H1 (cell line): ENCODE data around the gene TOR4A. TPM values are rescaled to one million over a fixed set of nuclear protein-coding genes. Genes with fewer than 3 reads are reported as not detected.

Experiments
- CTCF ChIA-PET: fragments of 300-600 bp; sonication (Branson Sonifier 250); formaldehyde crosslinking; loops from one replicate; lab custom pipeline; 2021; ENCODE audit not compliant: partially characterized antibody; lab: Charles Lee
- POLR2A ChIA-PET: fragments of 300-600 bp; sonication (Branson Sonifier 250); formaldehyde crosslinking; loops from one replicate; lab custom pipeline; 2021; ENCODE audit warnings: inconsistent platforms; ENCODE audit not compliant: partially characterized antibody; lab: Charles Lee
- DNase-seq, 2 experiments: peaks; one replicate each; pipeline versions ENCODE4 v3.0.0 to v3.0.0-alpha.2; 2010 to 2022; ENCODE audit warnings: low spot score in 2 of 2, low read depth in 1 of 2, mixed read lengths in 1 of 2
- FAIRE-seq: peaks from 2 replicates; lab custom pipeline; 2011; peaks lifted over from hg19 to GRCh38; lab: Jason Lieb, UNC
- H2AFZ ChIP-seq: 2 replicates; pipeline ENCODE4 v1.8.1; 2012; ENCODE audit warnings: low read length, inconsistent platforms
- H2AK5ac ChIP-seq: 2 replicates; pipeline ENCODE4 v1.6.1; 2013; ENCODE audit warnings: low read depth, low read length
- H2BK120ac ChIP-seq: replicated peaks from 2 replicates; pipeline ENCODE3; 2013; ENCODE audit warnings: low read depth, low read length, inconsistent platforms
- H2BK12ac ChIP-seq: 2 replicates; pipeline ENCODE4 v1.6.1; 2013; ENCODE audit warnings: low read depth, low read length
- H2BK15ac ChIP-seq: 2 replicates; pipeline ENCODE4 v1.6.1; 2013; ENCODE audit warnings: low read length
- H2BK20ac ChIP-seq: 2 replicates; pipeline ENCODE4 v1.6.1; 2013; ENCODE audit warnings: low read length
- H2BK5ac ChIP-seq: 2 replicates; pipeline ENCODE4 v1.6.1; 2013; ENCODE audit warnings: low read depth, low read length
- H3K14ac ChIP-seq: 2 replicates; pipeline ENCODE4 v1.6.1; 2013; ENCODE audit warnings: inconsistent platforms; ENCODE audit not compliant: insufficient read length
- H3K18ac ChIP-seq: 2 replicates; pipeline ENCODE4 v1.6.1; 2013; ENCODE audit warnings: low read length; ENCODE audit errors: extremely low read depth
- H3K23ac ChIP-seq: 2 replicates; pipeline ENCODE4 v1.6.1; 2013; ENCODE audit warnings: inconsistent platforms; ENCODE audit not compliant: insufficient read length
- H3K23me2 ChIP-seq: 2 replicates; pipeline ENCODE4 v1.6.1; 2013; ENCODE audit warnings: low read depth, low read length
- H3K27ac ChIP-seq: 2 replicates; pipeline ENCODE4 v1.6.1; 2011; ENCODE audit warnings: low read depth, low read length, inconsistent platforms
- H3K27me3 ChIP-seq, 4 experiments: replicated peaks in 1 of 4; 1 replicate in 1 of 4; 2 replicates in 3 of 4; pipeline versions ENCODE4 v1.6.1 to v1.8.1; 2011 to 2013; ENCODE audit warnings: low read length in 3 of 4, mild to moderate bottlenecking in 3 of 4, inconsistent platforms in 2 of 4, mixed read lengths in 2 of 4, moderate library complexity in 1 of 4; ENCODE audit not compliant: control insufficient read depth in 3 of 4, insufficient read depth in 3 of 4; ENCODE audit errors: extremely low read depth in 1 of 4
- H3K36me3 ChIP-seq, 4 experiments: 2 replicates each; pipeline versions ENCODE4 v1.6.1 to v1.8.1; 2011 to 2013; ENCODE audit warnings: mild to moderate bottlenecking in 4 of 4, low read length in 3 of 4, moderate library complexity in 2 of 4, control low read depth in 1 of 4, inconsistent platforms in 1 of 4; ENCODE audit not compliant: insufficient read depth in 4 of 4, control insufficient read depth in 2 of 4
- H3K4ac ChIP-seq: replicated peaks from 2 replicates; pipeline ENCODE3; 2013; ENCODE audit warnings: low read length, low read depth, mixed read lengths, inconsistent platforms; ENCODE audit not compliant: insufficient read length
- H3K4me1 ChIP-seq, 4 experiments: replicated peaks in 1 of 4; 1 replicate in 1 of 4; 2 replicates in 3 of 4; pipeline versions ENCODE4 v1.6.1 to v1.8.1; 2011 to 2013; ENCODE audit warnings: low read length in 3 of 4, inconsistent platforms in 2 of 4, mixed read lengths in 1 of 4; ENCODE audit not compliant: insufficient read depth in 4 of 4, control insufficient read depth in 3 of 4
- H3K4me2 ChIP-seq, 2 experiments: 2 replicates each; pipeline versions ENCODE4 v1.6.1 to v1.8.1; 2011 to 2013; ENCODE audit warnings: low read depth in 2 of 2, low read length in 2 of 2, control low read depth in 1 of 2, inconsistent platforms in 1 of 2, mild to moderate bottlenecking in 1 of 2; ENCODE audit not compliant: insufficient read depth in 1 of 2
- H3K4me3 ChIP-seq, 4 experiments: fragments of 200-600, 300-600 bp in 1 of 4; sonication (generic), shearing (Covaris generic), sonication (Bioruptor Twin) in 1 of 4; 2 replicates each; pipeline versions ENCODE4 v1.5.1 to v1.8.1; 2011 to 2016; ENCODE audit warnings: low read length in 4 of 4, low read depth in 3 of 4, control low read depth in 2 of 4, inconsistent platforms in 2 of 4, mild to moderate bottlenecking in 2 of 4, mixed read lengths in 1 of 4, moderate library complexity in 1 of 4; ENCODE audit not compliant: insufficient read depth in 2 of 4; ENCODE audit errors: extremely low read depth in 1 of 4
- H3K56ac ChIP-seq: replicated peaks from 2 replicates; pipeline ENCODE3; 2013; ENCODE audit warnings: low read depth, mild to moderate bottlenecking, mixed read lengths, low read length, inconsistent platforms; ENCODE audit not compliant: insufficient read length
- H3K79me1 ChIP-seq: 2 replicates; pipeline ENCODE4 v1.6.1; 2013; ENCODE audit warnings: low read depth, low read length, control low read depth
- H3K79me2 ChIP-seq, 2 experiments: 2 replicates each; pipeline versions ENCODE4 v1.6.1 to v1.8.1; 2012 to 2013; ENCODE audit warnings: low read length in 2 of 2, mild to moderate bottlenecking in 2 of 2, inconsistent platforms in 1 of 2; ENCODE audit not compliant: insufficient read depth in 2 of 2, control insufficient read depth in 1 of 2
- H3K9ac ChIP-seq, 4 experiments: replicated peaks in 1 of 4; 1 replicate in 1 of 4; 2 replicates in 3 of 4; pipeline versions ENCODE4 v1.6.1 to v1.8.1; 2011 to 2013; ENCODE audit warnings: low read depth in 3 of 4, low read length in 3 of 4, control low read depth in 2 of 4, mild to moderate bottlenecking in 2 of 4, moderate library complexity in 2 of 4, inconsistent platforms in 1 of 4; ENCODE audit errors: extremely low read depth in 1 of 4
- H3K9me3 ChIP-seq, 2 experiments: 2 replicates each; pipeline versions ENCODE4 v1.6.1 to v1.8.1; 2012 to 2013; ENCODE audit warnings: mild to moderate bottlenecking in 2 of 2, moderate library complexity in 2 of 2, control low read depth in 1 of 2, inconsistent platforms in 1 of 2, low read depth in 1 of 2, low read length in 1 of 2, mixed read lengths in 1 of 2; ENCODE audit not compliant: insufficient read depth in 2 of 2
- H4K20me1 ChIP-seq, 2 experiments: replicated peaks in 1 of 2; 2 replicates each; pipeline versions ENCODE3 to v1.8.1; 2011 to 2013; ENCODE audit warnings: inconsistent platforms in 2 of 2, low read length in 2 of 2, mild to moderate bottlenecking in 1 of 2; ENCODE audit not compliant: insufficient read depth in 2 of 2, control insufficient read depth in 1 of 2
- H4K5ac ChIP-seq: 2 replicates; pipeline ENCODE4 v1.6.1; 2013; ENCODE audit warnings: low read length, low read depth, mixed read lengths, inconsistent platforms; ENCODE audit not compliant: insufficient read length
- H4K8ac ChIP-seq: 2 replicates; pipeline ENCODE4 v1.8.0; 2013; ENCODE audit warnings: mild to moderate bottlenecking, moderate library complexity, low read length, inconsistent platforms; ENCODE audit not compliant: insufficient read depth; ENCODE audit errors: extremely low read depth
- H4K91ac ChIP-seq: replicated peaks from 2 replicates; pipeline ENCODE3; 2013; ENCODE audit warnings: low read length, mixed read lengths, inconsistent platforms; ENCODE audit not compliant: insufficient read length
- CEBPB ChIP-seq: IDR thresholded peaks from 2 replicates; pipeline ENCODE4 v1.6.1; 2012; ENCODE audit warnings: low read depth, low read length
- HDAC2 ChIP-seq, 2 experiments: fragments of 300-600 bp in 1 of 2; sonication (generic) in 1 of 2; IDR thresholded peaks; 2 replicates each; pipeline ENCODE4 v1.6.1; 2011 to 2012; ENCODE audit warnings: low read depth in 2 of 2, low read length in 2 of 2, mild to moderate bottlenecking in 2 of 2, moderate library complexity in 2 of 2, borderline replicate concordance in 1 of 2, inconsistent platforms in 1 of 2
- KDM1A ChIP-seq: fragments of 200-600, 300-600 bp; sonication (generic); IDR thresholded peaks from 2 replicates; pipeline ENCODE4 v1.7.1; 2016; ENCODE audit warnings: mild to moderate bottlenecking, low read length, borderline replicate concordance
- POLR2A ChIP-seq, 2 experiments: IDR thresholded peaks; 1 replicate in 1 of 2; 2 replicates in 1 of 2; pipeline ENCODE4 v1.6.1; 2011; ENCODE audit warnings: low read depth in 2 of 2, low read length in 2 of 2, mild to moderate bottlenecking in 2 of 2; ENCODE audit errors: control extremely low read depth in 1 of 2
- POLR2AphosphoS5 ChIP-seq: IDR thresholded peaks from 2 replicates; pipeline ENCODE4 v1.6.1; 2011; ENCODE audit warnings: low read depth, low read length
- RNF2 ChIP-seq: fragments of 200-900, 300-1000 bp; sonication (generic); IDR thresholded peaks from 2 replicates; pipeline ENCODE4 v1.7.1; 2016; ENCODE audit warnings: borderline replicate concordance, low read depth, mild to moderate bottlenecking, antibody characterized with exemption, low read length; ENCODE audit not compliant: poor library complexity, severe bottlenecking; ENCODE audit errors: missing control alignments
- SUZ12 ChIP-seq: fragments of 200-600 bp; sonication (generic); IDR thresholded peaks from 2 replicates; pipeline ENCODE4 v1.6.1; 2012; ENCODE audit warnings: mild to moderate bottlenecking, inconsistent platforms, low read length, moderate library complexity, mixed read lengths
- TBP ChIP-seq: IDR thresholded peaks from 2 replicates; pipeline ENCODE4 v1.6.1; 2011; ENCODE audit warnings: low read depth, low read length, improper control_type of control experiment
- WGBS, 2 experiments: shearing (Covaris generic) in 1 of 2; methylation state at CpG; one replicate each; pipeline versions ENCODE4 v1.1.6 to v1.1.7; 2013 to 2015; ENCODE audit warnings: low lambda C conversion rate in 2 of 2, mixed read lengths in 2 of 2, inconsistent platforms in 1 of 2, low coverage in 1 of 2, missing lambda C conversion rate in 1 of 2; ENCODE audit not compliant: insufficient replicate concordance in 2 of 2, insufficient coverage in 1 of 2, insufficient read length in 1 of 2; ENCODE audit errors: extremely low coverage in 1 of 2, missing lambda C conversion rate in 1 of 2; 5-methylcytosine and 5-hydroxymethylcytosine counted together
- polyA plus RNA-seq, 7 experiments: library from polyadenylated mRNA; depleted of rRNA in 3 of 7; stranded (reverse) in 5 of 7; unstranded in 2 of 7; fragments of >200 nt in 5 of 7; fragments of 200-250 nt in 2 of 7; gene quantifications; 1 replicate in 5 of 7; 2 replicates in 1 of 7; 4 replicates in 1 of 7; pipeline versions ENCODE4 v1.2.1 to v1.2.3, GENCODE V29; 2011 to 2013; ENCODE audit warnings: missing spikeins in 2 of 7, mixed read lengths in 2 of 7
- total RNA-seq: library from RNA; stranded (reverse); fragmentation: NEBNext Ultra II Directional; extraction: Animal tissue kit (Norgen Biotek cat#: 25700); gene quantifications from 2 replicates; pipeline ENCODE4 v1.2.1, GENCODE V29; 2021

Gene TOR4A
- total and polyA plus RNA-seq, 2 of the 8 experiments (the other 6 are each of a cell fraction or from before 2014, with no cell fraction given): 8.4 to 9.3 TPM

- Histone ChIP-seq H3K4ac (no peak overlapping the region), H3K4me2 (no peak overlapping the region), H3K4me3 (no peak overlapping the region), H3K27me3 (no peaks in the 10 kb centered on the region), H2BK120ac (no peak overlapping the region), H3K36me3 (peaks cover 0 to 21% (median 14%) of the 10 kb centered on the region in 4 experiments; a peak in 6 of 8 replicates), H2AFZ (no peak overlapping the region), H3K56ac (no peak overlapping the region), H3K23me2 (peaks cover 2% of the 10 kb centered on the region; the same call in 1 of the 2 replicates), H3K23ac (no peak overlapping the region), H3K27ac (no peak overlapping the region), H4K91ac (no peak overlapping the region), H2BK12ac (no peak overlapping the region), H2BK5ac (no peak overlapping the region), H3K9me3 (no peaks in the 10 kb centered on the region), H2BK15ac (no peak overlapping the region), H2AK5ac (no peak overlapping the region), H4K8ac (no peak overlapping the region), H3K79me1 (no peaks in the 10 kb centered on the region), H4K5ac (no peak overlapping the region), H3K18ac (no peak overlapping the region), H3K9ac (no peak overlapping the region), H3K4me1 (peaks cover 0 to 11% (median 6%) of the 10 kb centered on the region in 4 experiments; a peak in 6 of 7 replicates), H3K79me2 (no peaks in the 10 kb centered on the region), H3K14ac (no peak overlapping the region), H4K20me1 (peaks cover 4 to 9% of the 10 kb centered on the region in 2 experiments), H2BK20ac (no peak overlapping the region)
- ChIA-PET CTCF (interaction anchor here (1.0 kb wide), 1 partner anchor 17 kb away, joined by 3 read pairs; the partner anchor contains the start of gene NELFB), POLR2A (interaction anchor here (0.7 to 47.8 kb wide), 4 partner anchors 10 to 37 kb away, joined by 3 to 1462 read pairs (median 4); partner anchors contain the start of genes CYSRT1, NDOR1, NELFB and RNF208)
- TF ChIP-seq CEBPB (no peak), KDM1A (no peak), TBP (no peak), POLR2AphosphoS5 (no peak), SUZ12 (no peak), RNF2 (no peak), POLR2A (IDR thresholded peaks at IDR 0.05; ENCODE audit: control extremely low read depth in 1 of 2, low read depth in 2 of 2, low read length in 2 of 2) (no peak), HDAC2 (IDR thresholded peaks at IDR 0.05; ENCODE audit: borderline replicate concordance in 1 of 2, low read depth in 2 of 2, low read length in 2 of 2) (no peak)
- DNase-seq (no peak), FAIRE-seq (no peak)
- 86% methylated on average over 1 of the region's 3 CpGs; no CpG with 5 or more reads in 1 of the 2 experiments for WGBS, 2 experiments
Observed at GRCh38 chr9:137271696-137272076, 5.8 kb upstream of the TOR4A start.
